ENCODE measurements around the gene DSC3.
"Not testable (repeated sequence)": the region's sequence is repeated elsewhere in the genome, so short reads cannot be mapped to it uniquely, and the experiment has no call there.

DSC3 gene

DNA sequence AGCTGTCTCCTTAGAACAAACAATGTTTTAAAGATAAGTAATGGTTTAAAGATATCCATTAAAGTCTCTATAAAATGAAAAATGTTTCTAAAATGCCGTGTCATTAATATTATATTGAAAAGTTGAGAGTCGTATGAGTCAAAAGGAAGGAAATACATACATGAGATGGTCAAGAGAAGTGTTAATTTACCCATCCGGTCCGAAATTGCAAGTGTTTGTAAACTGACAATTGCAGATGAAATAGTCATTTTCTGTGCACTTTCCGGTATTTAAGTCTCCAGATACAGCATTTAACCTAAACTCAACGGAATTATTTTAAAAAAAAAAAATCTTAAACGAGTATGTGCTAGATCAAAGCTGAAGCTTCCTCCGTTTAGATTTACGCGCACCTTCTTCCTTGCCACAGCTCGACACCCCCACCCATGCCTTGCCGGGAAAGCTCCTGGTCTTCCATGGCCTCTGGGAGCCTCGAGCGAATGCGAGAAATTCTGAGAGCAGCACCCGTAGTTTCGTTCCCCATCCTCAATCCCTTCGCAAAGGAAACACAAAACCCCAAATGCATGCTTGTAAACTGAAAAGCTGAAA, 1.8 kb downstream of the DSC3 start:
- DNase-seq: no peak

DNA sequence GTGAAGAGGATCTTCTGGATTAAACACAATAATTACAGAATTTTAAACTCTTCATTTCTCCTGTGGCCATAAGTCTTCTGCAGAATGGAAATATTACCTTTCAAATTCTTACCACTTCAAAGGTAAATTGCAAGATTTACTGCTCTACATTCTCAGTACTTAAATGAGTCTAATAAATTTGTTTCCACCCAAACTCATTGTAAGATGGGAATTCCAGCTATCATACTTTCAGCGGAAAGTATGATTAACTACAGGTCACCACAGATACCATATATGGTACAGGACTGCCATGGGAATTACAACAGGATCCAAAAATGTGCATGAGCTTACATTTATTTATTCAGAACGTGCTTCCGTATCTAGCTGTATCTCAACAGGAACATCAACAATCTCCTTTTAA, 3.1 kb downstream of the DSC3 start:
- no peak for DNase-seq

DNA sequence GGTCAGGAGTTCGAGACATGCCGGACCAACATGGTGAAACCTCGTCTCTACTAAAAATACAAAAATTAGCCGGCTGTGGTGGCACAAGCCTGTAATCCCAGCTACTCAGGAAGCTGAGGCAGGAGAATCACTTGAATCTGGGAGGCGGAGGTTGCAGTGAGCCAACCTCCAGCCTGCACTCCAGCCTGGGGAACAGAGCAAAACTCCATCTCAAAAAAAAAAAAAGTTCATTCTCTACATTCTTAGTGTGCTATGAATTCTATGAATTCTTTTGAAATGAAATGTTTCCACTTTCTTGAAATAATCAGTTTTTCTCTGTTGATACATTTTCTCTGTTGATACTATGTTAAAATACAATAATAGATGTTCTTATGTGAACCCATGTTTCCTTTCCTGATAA, 4.9 kb downstream of the DSC3 start:
- not testable (repeated sequence) for DNase-seq

DNA sequence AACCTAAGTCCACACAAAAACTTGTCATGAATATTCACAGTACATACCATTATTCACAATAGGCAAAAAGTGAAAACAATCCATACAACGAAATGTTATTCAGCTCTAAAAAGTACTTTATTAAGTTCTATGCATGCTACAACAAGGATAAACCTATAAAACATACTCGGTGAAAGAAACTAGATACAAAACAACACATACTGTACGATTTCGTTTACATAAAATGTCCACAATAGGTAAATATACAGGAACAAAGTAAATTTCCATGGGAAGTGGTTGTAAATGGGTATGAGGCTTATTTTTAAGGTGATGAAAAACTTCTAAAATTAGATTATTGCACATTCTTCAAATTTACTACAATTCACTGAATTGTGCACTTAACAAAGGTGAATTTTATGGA, 8.0 kb downstream of the DSC3 start:
- no peak for DNase-seq

DNA sequence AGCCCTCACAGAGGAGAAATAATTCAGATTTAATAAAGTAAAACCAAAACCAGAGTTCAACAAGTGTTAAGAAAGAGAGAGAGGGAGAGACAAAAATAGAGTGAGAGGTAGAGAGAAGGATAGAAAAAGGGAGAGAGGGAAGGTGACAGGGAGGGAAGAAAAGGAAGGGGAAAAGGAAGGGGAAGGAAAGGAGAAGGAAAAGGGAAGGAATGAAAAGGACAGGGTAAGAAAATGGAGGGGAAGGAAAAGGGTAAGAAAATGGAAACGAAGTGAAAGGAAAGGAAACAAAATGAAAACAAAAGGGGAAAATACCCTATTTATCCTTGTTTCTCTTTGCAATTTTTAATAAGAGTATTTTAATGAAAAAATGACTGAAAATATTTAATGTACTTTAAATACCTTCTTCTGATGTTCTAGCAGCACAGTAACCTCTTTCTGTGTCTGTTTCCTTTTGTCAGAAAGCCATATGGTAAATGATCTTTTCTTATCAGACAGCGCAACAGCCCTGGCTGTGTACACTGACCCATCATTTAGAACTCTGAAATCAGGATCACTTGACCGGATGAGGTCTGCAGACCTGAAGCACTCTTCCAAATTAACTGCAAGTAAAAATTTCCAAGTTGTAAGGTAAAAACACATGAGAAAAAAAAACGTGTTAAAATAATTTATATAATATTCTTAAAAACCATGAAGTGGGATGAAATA, 11.8 kb downstream of the DSC3 start:
- DNase-seq: no peak

DNA sequence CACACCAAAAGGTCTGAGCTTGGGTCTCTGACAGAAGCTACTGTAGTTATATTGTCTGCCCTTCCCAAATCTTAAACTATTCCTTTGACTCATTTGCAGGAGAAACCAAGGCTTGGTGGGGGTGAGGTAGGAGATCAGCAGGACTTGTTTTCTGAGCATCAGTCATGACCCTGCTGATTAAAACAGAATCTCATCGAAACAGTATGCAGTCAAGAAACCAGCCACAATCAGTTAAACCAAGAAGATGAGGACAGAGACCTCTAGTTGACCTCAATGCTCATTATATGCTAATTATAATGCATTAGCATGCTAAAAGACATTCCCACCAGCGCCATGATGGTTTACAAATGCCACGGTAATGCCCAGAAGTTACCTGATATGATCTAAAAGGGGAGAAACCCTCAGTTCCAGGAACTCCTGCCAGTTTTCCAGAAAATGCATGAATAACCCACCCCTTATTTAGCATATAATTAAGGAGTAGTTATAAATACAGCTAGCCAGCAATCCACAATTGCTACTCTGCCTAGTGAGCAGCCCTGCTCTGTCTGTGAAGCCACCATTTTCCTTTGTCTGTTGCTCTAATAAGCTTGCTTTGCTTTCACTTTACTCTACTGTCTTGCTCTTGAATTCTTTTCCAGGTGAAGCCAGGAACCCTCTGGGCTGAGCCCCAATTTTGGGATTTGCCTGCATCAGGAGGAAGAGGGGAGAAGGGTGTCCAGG, 26.7 kb downstream of the DSC3 start:
- no peak for DNase-seq

DNA sequence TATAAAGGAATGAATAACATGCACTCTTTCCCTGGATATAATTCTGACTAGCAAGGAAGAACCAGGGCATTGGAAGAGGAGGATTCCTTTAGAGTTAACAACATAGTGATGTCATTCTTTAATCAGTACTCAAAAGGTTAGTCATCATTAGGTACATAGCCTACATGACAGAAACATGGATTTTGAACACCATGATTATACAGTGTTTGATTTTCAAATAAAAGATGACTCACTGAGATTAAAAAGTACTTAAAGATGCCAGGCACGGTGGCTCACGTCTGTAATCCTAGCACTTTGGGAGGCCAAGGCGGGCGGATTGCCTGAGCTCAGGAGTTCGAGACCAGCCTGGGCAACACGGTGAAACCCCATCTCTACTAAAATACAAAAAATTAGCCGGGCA, 31.1 kb downstream of the DSC3 start:
- not testable (repeated sequence) for DNase-seq

DNA sequence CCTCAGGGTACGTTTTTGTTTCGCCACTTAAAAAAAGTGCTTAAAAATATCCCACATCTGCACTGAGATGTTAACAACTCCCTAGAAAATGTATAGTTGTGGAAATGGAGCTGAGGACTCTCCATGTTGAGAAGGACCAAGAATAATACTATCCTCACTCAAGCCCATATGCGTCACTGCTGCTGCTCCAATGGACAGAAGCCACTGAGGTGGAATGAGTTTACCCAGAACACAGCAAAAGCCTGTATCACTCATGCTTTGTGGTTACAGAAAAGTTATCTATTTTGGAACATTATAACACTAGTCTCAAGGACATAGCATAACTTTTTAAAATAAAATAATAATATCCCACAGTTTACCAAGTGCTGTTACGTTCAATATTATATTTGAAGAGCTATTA, 31.9 kb downstream of the DSC3 start:
- DNase-seq: no peak

DNA sequence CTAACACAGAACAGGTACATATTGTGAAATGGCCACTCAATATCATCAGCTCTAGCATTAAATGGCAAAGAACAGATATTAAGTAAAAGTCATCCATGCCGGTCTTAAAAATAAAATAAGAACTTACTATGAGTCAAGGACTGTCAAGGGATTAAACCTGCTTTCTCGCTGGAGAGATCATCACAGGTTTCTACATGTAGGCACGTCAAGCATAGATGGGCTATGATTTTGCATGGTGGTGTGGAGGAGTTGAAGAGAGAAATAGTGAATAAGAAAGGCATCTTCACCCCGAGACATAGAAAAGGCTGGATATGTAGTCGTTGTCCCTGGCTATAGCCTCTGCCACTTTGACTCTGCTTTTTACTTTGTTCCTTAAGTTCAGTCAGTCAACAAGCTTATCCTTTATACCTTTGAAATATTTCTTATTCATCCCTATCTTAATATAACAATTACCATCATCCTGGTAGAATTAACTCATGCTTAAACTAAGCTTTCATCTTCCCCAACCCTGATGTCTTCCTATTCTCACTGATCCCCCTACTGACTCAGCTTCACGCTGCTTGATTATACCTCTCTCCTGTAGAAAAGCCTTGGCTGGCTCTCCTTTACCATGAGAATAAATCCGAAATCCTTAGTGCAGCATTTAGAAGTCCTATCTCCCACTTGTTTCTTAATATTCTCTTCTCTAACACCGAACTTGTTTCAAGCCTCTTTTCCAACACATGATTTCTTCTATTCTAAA, 42.5 kb downstream of the DSC3 start:
- no peak for DNase-seq

DNA sequence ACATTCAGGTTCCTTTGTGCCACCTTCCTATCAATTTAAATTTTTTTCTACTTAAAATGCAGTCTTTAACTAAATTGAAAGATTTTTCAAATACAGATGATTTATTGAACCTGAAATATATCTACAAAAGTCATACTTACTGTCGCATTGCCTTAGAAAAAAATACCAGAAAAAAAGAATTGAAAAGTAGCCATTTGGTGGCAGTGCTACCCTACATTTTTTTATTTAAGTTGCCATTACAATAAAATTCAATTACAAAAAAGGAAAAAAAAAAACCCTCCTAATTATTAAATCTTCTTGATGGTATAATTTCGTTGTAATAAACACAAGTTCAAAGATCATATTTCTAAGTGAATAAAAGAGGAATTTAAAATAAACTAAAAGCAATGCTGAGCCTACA, 43.4 kb downstream of the DSC3 start:
- DNase-seq: no peak

DNA sequence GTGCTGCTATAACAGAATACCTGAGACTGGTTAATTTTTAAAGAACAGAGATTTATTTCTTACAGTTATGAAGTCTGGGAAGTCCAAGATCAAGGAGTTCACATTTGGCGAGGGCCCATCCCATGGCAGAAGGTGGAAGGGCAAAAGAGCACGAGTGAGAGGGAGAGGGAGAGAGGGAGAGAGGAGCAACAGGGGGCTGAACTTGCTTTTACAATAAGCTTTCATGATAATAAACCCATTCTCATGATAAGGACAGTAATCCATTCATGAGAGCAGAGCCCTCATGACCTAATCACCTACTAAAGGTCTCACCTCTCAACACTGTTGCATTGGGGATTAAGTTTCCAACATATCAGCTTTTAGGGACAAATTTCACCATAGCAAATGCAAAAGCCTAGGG, 45.3 kb downstream of the DSC3 start:
- no peak for DNase-seq

DNA sequence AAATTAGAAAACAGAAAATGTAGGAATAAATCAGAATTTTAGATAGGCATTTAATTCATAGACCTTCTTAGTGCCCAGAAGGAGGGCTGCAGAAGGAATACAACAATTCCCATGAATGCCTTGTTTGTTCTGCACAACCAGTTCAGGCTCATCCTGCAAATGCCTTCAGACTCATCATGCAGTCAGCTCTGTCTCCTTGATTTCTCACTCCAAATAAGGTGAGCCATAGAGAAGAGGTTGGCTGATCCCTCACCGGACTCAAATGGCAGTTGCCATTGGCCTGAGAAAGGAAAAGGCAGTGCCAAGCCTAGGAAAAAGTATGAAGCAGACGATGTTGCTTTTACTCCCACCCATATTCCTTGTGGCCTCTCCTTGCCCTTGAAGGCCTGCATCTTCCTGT, 50.3 kb downstream of the DSC3 start:
- DNase-seq: no peak

DNA sequence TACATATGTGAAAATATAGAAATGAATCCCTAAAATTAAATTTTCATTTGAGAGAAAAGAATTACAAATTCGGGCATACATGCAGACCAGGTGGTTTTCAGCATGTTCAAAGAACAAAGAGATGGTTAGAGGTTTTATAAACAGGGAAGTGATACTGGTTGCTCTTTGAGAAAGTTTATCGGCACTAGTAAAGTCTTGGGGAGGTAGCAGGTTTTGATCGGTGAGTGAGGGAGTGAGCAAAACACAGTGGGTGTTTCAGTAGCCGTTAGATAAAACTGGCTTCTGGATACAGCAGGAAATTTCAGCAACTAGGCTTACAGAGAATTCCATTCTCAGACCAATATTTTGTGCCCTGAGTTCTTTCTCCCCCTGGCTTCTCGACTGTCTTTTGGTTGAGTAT, 51.1 kb downstream of the DSC3 start:
- no peak for DNase-seq

DNA sequence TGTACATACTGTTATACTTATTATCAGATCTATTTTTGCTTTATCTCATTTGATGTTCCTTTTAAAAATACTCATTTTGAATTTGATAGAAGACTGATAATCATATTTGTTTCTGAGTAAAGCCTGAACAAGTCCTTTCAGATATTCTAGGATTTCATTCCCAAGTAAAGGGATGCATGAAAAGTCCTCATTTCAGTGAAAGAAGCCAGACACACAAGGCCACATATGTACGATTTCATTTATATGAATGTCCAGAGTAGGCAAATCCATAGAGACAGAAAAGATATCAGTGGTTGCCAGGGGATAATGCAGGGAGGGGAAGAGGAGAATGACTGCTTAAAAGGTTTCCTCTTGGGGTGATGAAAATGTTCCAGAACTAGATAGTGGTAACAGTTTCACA, 53.4 kb downstream of the DSC3 start:
- DNase-seq: no peak

DNA sequence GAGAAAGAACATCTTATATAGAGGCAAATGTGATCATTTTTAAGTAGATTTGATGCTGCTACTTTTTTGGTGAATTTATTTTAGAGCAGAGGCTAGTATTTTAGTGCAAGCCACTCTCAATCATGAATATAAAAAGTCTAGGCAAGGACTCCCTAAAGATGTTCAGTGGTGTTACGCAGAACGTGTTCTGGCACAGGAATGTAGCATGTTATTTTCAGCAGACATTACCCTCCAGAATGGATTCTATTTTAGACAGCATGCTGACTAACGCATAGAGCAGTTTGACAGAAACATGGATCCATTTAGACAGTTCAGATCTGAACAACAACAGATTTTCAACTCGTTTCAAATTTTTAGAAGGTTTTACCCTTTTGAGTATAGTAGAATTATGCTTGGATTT, 54.1 kb downstream of the DSC3 start:
- DNase-seq: no peak

DNA sequence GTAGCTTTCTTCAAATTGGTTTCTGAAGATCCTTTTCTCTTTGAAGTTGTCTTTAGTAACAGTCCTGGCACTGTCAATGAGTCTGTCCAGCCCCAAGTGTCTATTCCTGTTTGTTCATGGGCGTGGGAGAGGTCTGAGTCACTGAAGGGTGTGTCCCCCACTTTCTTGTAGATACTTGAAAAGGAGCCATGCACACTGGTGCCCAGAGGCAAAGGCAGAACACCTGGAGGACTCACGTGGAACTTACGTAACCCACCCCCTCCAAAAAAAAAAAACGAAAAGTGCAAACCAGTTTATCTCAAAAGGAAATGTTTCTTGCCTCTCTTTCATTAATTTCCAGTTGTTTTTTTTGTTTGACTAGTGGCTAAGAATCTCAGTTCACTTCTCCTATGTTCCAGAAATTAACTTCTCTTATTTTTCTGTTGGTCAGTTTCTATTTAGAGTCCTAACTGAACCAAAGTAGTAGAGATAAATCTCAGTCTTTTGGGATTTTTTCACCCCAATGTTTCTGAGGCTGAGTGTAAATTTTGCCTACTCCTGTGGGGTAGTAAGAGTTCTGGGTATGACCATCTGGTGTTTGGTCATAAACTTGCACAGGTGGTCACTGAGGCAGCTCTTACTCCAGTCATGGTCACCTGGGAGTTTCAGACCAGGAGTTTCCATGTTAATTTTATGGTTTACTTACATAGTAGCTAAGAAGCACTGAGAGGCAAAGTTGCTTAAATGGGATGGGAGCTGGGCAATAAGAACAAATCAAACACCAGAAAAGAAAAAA, 54.9 kb downstream of the DSC3 start:
- no peak for DNase-seq

DNA sequence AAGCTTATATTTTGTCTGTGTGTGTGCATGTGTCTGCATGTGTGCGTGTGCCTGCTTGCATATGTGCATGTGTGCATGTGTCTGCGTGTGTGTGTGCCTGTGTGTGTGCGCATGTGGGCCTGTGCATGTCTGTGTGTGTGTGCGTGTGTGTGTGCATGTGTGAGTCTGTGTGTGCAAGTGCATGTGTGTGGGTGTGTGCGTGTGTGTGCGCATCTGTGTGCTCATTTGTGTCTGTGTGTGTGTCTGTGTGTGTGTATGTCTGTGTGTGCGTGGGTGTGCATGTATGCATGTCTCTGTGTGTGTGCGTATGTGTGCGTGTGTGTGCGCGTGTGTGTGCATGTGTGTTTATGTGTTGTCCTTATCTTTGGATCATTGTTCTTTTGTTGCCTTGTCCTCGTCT, 56.8 kb downstream of the DSC3 start:
- DNase-seq: no peak

DNA sequence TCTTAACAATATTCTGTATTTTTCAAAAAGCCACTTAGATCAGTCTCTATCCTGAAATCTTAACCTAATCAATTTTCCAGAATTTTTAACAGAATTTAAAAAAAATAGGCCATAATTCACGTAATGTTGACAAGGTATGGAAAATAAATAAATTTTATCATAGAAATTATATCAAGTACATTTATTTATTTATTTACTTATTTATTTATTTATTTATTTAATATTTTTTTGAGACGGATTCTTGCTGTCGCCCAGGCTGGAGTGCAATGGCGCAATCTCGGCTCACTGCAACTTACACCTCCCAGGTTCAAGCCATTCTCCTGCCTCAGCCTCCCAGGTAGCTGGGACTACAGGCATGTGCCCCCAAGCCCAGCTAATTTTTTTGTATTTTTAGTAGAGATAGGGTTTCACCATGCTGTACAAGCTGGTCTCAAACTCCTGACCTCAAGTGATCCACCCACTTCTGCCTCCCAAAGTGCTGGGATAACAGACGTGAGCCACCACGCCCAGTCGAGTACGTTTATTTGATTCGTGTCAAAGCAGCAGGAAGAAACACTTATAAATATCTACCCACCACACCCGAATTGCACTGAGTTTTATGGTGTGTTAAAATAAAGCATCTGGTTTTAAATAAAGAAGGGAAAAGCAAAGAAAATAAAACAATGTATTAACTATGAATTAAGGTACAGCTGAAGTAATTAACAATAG, 60.1 kb downstream of the DSC3 start:
- no peak for DNase-seq

DNA sequence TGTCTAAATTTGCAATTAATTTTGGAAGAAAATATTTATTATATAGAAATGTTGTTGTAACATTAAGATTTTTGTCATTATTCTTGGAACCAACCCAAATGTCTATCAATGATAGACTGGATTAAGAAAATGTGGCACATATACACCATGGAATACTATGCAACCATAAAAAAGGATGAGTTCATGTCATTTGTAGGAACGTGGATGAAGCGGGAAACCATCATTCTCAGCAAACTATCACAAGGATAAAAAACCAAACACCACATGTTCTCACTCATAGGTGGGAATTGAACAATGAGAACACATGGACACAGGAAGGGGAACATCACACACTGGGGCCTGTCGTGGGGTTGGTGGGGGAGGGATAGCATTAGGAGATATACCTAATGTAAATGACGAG, 64.5 kb downstream of the DSC3 start:
- not testable (repeated sequence) for DNase-seq

DNA sequence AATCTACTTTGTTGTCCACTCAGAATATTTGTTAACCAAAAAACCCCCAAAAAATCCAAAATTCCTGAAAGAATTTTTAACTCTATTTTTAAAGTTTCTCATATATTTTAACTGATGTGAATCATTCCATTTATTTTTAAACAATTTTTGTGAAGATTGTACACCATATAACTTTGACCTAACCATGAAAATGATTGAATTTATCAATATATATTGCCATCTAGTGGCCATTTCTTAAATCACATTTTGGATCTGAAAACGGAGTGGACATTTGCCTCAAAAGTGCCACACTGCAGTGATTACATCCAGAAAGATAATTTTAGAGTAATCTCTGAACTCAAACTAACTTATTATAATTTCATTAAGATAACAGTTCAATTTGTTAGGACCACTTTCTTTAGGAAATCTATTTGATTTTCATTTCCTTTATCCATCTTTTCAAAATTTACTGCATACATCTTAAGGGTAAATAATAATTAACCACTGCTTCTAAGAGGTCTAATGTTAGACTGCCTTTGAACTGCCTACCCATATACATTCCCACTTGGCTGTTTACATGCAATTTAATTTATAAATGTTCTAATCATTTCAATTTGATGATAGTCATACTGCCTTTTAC, 71.1 kb downstream of the DSC3 start:
- DNase-seq: peak; percentile 48

DNA sequence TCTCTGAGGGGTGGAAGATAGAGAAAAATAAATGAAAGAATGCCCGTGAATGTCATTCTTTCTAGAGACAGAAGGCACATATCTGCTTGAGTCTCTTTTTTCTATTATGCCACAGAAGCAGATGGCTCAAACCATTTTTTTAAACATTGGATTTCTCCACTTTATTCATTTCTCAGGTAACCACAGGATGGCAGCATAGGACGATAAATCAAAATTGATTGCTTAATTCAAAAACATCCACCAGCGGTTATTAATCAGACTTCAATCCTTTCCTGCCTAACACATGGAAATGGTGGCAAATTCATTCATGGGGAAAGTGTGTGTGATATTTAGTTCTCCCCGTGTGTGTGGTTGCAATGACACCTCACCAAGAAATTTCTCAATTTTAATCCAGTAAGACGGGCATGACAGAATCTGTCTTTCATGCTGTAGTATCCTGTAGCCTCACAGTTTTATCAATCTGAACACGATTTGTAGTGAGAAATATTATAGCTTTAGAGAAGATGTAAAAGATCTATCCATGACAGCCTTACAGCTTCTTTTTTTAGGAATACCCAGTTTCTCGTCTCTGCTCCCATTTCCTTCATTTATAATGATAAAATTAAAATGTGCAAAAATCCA, 72.2 kb downstream of the DSC3 start:
- peak; percentile 55 for DNase-seq

All from NCI-H1105 (cell line).